SK-N-SH treated with all-trans-retinoic acid at 6 μM for 48 hours (cell line): ENCODE measurements around the gene EML2.

ENCODE experiments used
- BACH2 ChIP-seq: fragments of 250-450 bp; sonication (Bioruptor Pico); IDR thresholded peaks from 2 replicates; pipeline ENCODE4 v1.9.0; 2021; ENCODE audit warnings: mild to moderate bottlenecking, borderline replicate concordance
- CREB5 ChIP-seq: fragments of 250-450 bp; sonication (Bioruptor Pico); IDR thresholded peaks from 2 replicates; pipeline ENCODE4 v1.5.1; 2020; ENCODE audit warnings: low read depth, mild to moderate bottlenecking, moderate library complexity
- ISL1 ChIP-seq: fragments of 250-450 bp; sonication (Bioruptor Pico); IDR thresholded peaks from 2 replicates; pipeline ENCODE4 v2.1.2; 2022; ENCODE audit warnings: mild to moderate bottlenecking, moderate library complexity
- RARB ChIP-seq: fragments of 250-450 bp; sonication (Bioruptor Pico); IDR thresholded peaks from 2 replicates; pipeline ENCODE4 v1.8.0; 2021; ENCODE audit warnings: mild to moderate bottlenecking, moderate library complexity
- ZFP30 ChIP-seq: fragments of 450-650 bp; formaldehyde crosslinking; IDR thresholded peaks from 2 replicates; pipeline ENCODE4 v1.5.0; 2022; ENCODE audit warnings: mild to moderate bottlenecking, moderate library complexity
- ZNF70 ChIP-seq: fragments of 450-650 bp; formaldehyde crosslinking; IDR thresholded peaks from 2 replicates; pipeline ENCODE4 v1.5.0; 2020; ENCODE audit warnings: mild to moderate bottlenecking, moderate library complexity

GRCh38 chr19:45655073-45655472, 15.9 kb upstream of the EML2 start:
- TF ChIP-seq CREB5 (CRISPR knock-in tag) (no peak), BACH2 (no peak), ZNF70 (CRISPR knock-in tag) (no peak), RARB (CRISPR knock-in tag) (no peak), ZFP30 (no peak), ISL1 (CRISPR knock-in tag) (no peak)
